Activated CD8-positive, alpha-beta memory T cell treated with anti-CD3 and anti-CD28 coated beads for 4 hours (primary cell): ENCODE measurements around the gene RNF227.
"Not testable (repeated sequence)": the region's sequence is repeated elsewhere in the genome, so short reads cannot be mapped to it uniquely, and the experiment has no call there.

Source experiments
- DNase-seq, 2 donors: peaks; one replicate each; pipeline ENCODE4 v3.0.0-alpha.2; 2020; ENCODE audit warnings: low read depth in 2 of 2

RNF227 gene

GRCh38 chr17:7915611-7916384 is at the start of gene RNF227:
RNF227 (minus strand) TSS chr17:7916289; CDS start chr17:7916195, 94 bp downstream.
- DNase-seq, result peak; percentile 62

- no peak for DNase-seq
Measured at GRCh38 chr17:7961421-7961820, 45.3 kb upstream of the RNF227 start.

GRCh38 chr17:7959503-7960253 is 43.6 kb upstream of the RNF227 start:
- DNase-seq, result no peak

- DNase-seq, result no peak
Measured at GRCh38 chr17:7956228-7956965, 40.3 kb upstream of the RNF227 start.

GRCh38 chr17:7955414-7956227 is 39.5 kb upstream of the RNF227 start:
- DNase-seq, result no peak

GRCh38 chr17:7953266-7953665 is 37.2 kb upstream of the RNF227 start:
- not testable (repeated sequence) for DNase-seq

- no peak for DNase-seq
Measured at GRCh38 chr17:7951143-7951792, 35.2 kb upstream of the RNF227 start.

GRCh38 chr17:7950578-7950977 is 34.5 kb upstream of the RNF227 start:
- DNase-seq, result no peak

- no peak for DNase-seq
Measured at GRCh38 chr17:7947651-7948050, 31.6 kb upstream of the RNF227 start.

- no peak for DNase-seq
Measured at GRCh38 chr17:7946441-7946840, 30.4 kb upstream of the RNF227 start.

- no peak for DNase-seq
Measured at GRCh38 chr17:7945651-7946050, 29.6 kb upstream of the RNF227 start.

- no peak for DNase-seq
Measured at GRCh38 chr17:7944326-7944725, 28.2 kb upstream of the RNF227 start.

GRCh38 chr17:7943291-7943690 is 27.2 kb upstream of the RNF227 start:
- no peak for DNase-seq

GRCh38 chr17:7940743-7941142 is 24.7 kb upstream of the RNF227 start:
- no peak for DNase-seq

- DNase-seq, result no peak
Measured at GRCh38 chr17:7940034-7940433, 23.9 kb upstream of the RNF227 start.

- no peak for DNase-seq
Measured at GRCh38 chr17:7935859-7936258, 19.8 kb upstream of the RNF227 start.

GRCh38 chr17:7932949-7933348 is 16.9 kb upstream of the RNF227 start:
- peak in 1 of 2 donors; percentile 5 for DNase-seq

- DNase-seq, result no peak
Measured at GRCh38 chr17:7932483-7932891, 16.4 kb upstream of the RNF227 start.

GRCh38 chr17:7931709-7932482 is 15.8 kb upstream of the RNF227 start, which contains the start of the genes CNTROB and TRAPPC1:
CNTROB (plus strand) TSS chr17:7932206; CDS start chr17:7933080, 874 bp downstream.
TRAPPC1 (minus strand) TSS chr17:7931946; CDS start chr17:7931829, 117 bp downstream.
- DNase-seq, result peak; percentile 99 to 100
